HUES6 (cell line): ENCODE measurements around the gene PRPSAP1.

Experiments
- H3K27ac ChIP-seq: 2 replicates; pipeline ENCODE4 v1.7.0; 2013; ENCODE audit warnings: low read depth, mild to moderate bottlenecking, low read length, inconsistent platforms
- H3K27me3 ChIP-seq: 2 replicates; pipeline ENCODE4 v1.6.1; 2013; ENCODE audit warnings: low read length; ENCODE audit not compliant: control insufficient read depth, insufficient read depth
- H3K36me3 ChIP-seq: 2 replicates; pipeline ENCODE4 v1.6.1; 2013; ENCODE audit warnings: low read length; ENCODE audit not compliant: control insufficient read depth, insufficient read depth
- H3K4me1 ChIP-seq: 2 replicates; pipeline ENCODE4 v1.6.1; 2013; ENCODE audit warnings: low read length; ENCODE audit not compliant: control insufficient read depth, insufficient read depth
- H3K4me3 ChIP-seq: 2 replicates; pipeline ENCODE4 v1.5.1; 2013; ENCODE audit warnings: low read depth, low read length
- H3K9ac ChIP-seq: one replicate; pipeline ENCODE4 v1.6.1; 2013; ENCODE audit warnings: mild to moderate bottlenecking, low read length
- H3K9me3 ChIP-seq: 2 replicates; pipeline ENCODE4 v1.6.1; 2013; ENCODE audit warnings: low read depth, low read length; ENCODE audit not compliant: control insufficient read depth, insufficient read depth

The PRPSAP1 gene

DNA sequence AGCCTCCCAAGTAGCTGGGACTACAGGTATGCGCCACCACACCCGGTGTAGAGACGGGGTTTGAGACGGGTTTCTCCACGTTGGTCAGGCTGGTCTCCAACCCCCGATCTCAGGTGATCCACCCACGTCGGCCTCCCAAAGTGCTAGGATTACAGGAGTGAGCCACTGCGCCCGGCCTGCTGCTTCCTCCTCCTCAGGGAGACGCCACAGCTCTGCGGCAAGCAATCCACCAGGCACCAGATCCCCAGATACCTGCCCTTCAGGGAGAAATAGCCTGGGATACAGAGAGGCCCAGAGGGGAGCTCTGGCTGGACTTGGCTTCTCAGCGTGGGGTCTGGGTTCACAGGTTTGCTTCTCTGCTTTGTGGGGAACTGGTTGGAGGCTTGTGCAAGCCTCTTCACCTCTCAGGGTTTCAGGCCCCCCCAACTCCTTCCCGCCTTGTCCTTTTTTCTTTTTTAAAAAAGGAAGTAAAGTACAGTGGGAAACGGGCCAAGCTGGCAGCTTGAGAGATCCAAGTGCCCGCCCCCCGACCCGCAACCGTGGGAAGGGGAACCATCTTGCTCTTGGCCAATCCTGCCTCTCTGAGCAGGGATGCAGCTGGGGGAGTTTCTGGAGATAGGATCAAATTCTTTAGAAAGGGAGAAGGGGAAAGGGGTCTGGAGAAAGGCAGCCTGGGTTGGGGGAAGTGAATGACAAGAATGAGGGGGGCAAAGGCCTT lies 28.1 kb upstream of the PRPSAP1 start:
- Histone ChIP-seq H3K27ac (no peak overlapping the region), H3K4me1 (peaks cover 26% of the 10 kb centered on the region), H3K36me3 (no peaks in the 10 kb centered on the region), H3K4me3 (peak overlapping the region; percentile 72), H3K9me3 (no peaks in the 10 kb centered on the region), H3K27me3 (peaks cover 37% of the 10 kb centered on the region), H3K9ac (no peak overlapping the region)

DNA sequence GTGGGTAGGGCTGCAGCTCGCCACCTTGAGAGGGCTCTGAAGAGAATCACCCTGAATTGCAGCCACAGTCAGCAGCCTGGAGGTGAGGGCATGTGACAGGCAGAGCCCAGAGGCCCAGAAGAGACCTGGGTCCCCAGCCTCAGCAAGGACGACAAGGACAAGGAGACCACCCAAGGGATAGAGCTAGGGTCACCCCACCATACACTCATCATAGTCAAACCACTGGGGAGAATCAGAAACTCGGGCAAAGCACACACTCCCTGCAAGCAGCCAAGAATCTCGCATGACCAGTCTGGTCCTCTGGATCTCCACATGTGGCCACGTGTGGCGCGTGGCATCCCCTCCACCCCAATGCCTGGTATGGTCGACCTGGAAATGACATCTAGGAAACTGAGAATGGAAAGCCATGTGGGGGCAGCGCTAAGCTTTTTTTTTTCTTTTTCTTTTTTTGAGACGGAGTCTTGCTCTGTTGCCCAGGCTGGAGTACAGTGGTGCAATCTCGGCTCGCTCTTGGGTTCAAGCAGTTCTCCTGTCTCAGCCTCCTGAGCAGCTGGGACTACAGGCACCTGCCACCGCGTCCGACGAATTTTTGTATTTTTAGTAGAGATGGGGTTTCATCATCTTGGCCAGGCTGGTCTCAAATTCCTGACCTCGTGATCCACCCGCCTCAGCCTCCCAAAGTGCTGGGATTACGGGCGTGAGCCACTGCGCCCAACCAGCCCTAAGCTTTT lies 26.1 kb upstream of the PRPSAP1 start:
- H3K27me3 ChIP-seq, result peaks cover 22% of the 10 kb centered on the region
- no peak overlapping the region for H3K27ac ChIP-seq
- H3K36me3 ChIP-seq, result no peaks in the 10 kb centered on the region
- H3K4me3 ChIP-seq, result no peak overlapping the region
- no peak overlapping the region for H3K9ac ChIP-seq
- H3K4me1 ChIP-seq, result peaks cover 16% of the 10 kb centered on the region; the same call in 1 of the 2 replicates
- no peaks in the 10 kb centered on the region for H3K9me3 ChIP-seq

- Histone ChIP-seq H3K9me3 (no peaks in the 10 kb centered on the region), H3K36me3 (no peaks in the 10 kb centered on the region), H3K27me3 (peaks cover 16% of the 10 kb centered on the region), H3K4me1 (peaks cover 16% of the 10 kb centered on the region; the same call in 1 of the 2 replicates), H3K4me3 (no peak overlapping the region), H3K27ac (no peak overlapping the region), H3K9ac (no peak overlapping the region)
These were observed 25.5 kb upstream of the PRPSAP1 start for GRCh38 chr17:76379275-76379641.

GRCh38 chr17:76378548-76379274 lies 25.0 kb upstream of the PRPSAP1 start:
- Histone ChIP-seq H3K9ac (no peak overlapping the region), H3K27me3 (peaks cover 11% of the 10 kb centered on the region), H3K9me3 (no peaks in the 10 kb centered on the region), H3K36me3 (no peaks in the 10 kb centered on the region), H3K4me1 (peaks cover 17% of the 10 kb centered on the region; the same call in 1 of the 2 replicates), H3K27ac (no peak overlapping the region), H3K4me3 (no peak overlapping the region)

- Histone ChIP-seq H3K36me3 (no peaks in the 10 kb centered on the region), H3K27ac (no peak overlapping the region), H3K9ac (no peak overlapping the region), H3K27me3 (no peaks in the 10 kb centered on the region), H3K4me1 (peaks cover 13% of the 10 kb centered on the region; the same call in 1 of the 2 replicates), H3K9me3 (no peaks in the 10 kb centered on the region), H3K4me3 (no peak overlapping the region)
These were observed 22.8 kb upstream of the PRPSAP1 start for GRCh38 chr17:76376318-76377133.

GRCh38 chr17:76371656-76372628 lies 18.2 kb upstream of the PRPSAP1 start:
- H3K9me3 ChIP-seq, result no peaks in the 10 kb centered on the region
- no peak overlapping the region for H3K9ac ChIP-seq
- H3K36me3 ChIP-seq, result no peaks in the 10 kb centered on the region
- H3K4me3 ChIP-seq, result no peak overlapping the region
- no peak overlapping the region for H3K27ac ChIP-seq
- H3K27me3 ChIP-seq, result no peaks in the 10 kb centered on the region
- peaks cover 4% of the 10 kb centered on the region; the same call in 1 of the 2 replicates for H3K4me1 ChIP-seq

DNA sequence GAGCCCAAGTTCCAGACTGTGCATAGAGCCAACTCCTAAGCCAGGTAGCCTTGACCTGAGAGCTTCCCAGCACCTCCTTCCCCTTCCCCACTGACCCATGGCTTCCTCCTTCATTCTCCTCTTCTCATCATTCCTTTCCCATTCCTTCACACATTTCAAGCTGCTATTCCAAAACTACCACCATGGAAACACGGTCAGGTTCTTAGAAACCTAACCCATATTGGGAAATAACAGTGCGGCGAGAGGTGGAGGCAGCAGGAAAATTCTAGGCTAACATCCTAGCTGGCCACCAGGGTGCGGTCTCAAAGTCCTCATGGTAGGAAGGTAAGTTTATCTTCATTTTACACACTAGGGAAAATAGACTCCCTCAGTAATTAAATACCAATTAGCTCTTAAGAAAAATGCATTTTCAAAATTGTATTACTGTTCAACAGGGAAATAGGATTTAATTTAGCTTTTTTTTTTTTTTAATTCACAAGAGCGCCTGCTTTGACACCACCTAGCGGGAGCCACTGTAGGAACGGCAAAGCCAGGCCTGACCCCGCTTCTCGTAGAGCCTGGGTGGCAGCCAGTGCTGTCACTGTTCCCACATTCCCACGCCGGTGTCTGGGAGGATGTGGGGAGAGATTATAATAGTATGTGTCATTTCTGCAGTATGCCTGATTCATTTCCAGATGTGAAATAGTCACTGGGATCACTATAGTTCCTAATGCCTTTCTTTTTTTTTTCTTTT lies 16.7 kb upstream of the PRPSAP1 start:
- no peaks in the 10 kb centered on the region for H3K27me3 ChIP-seq
- no peaks in the 10 kb centered on the region for H3K36me3 ChIP-seq
- no peak overlapping the region for H3K4me3 ChIP-seq
- peaks cover 4% of the 10 kb centered on the region; the same call in 1 of the 2 replicates for H3K4me1 ChIP-seq
- H3K9ac ChIP-seq, result no peak overlapping the region
- no peaks in the 10 kb centered on the region for H3K9me3 ChIP-seq
- H3K27ac ChIP-seq, result no peak overlapping the region

DNA sequence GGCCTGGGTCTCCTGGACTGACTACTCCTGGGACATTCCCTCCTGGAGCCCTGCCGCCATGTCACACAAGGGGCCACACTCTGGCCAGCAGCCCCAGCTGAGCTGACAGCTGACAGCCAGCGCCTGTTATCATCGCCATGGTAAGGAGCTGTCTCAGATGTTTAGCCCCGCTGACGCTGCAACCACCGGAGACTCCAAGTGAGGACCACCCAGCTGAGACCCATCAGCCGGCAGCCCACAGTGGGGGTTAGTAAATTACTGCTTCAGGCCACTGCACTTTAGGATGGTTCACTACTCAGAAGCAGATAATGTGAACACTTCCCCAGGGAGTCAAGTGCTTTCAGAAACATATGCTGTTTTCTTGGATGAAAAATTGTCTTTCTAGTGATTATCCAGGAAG lies 16.1 kb upstream of the PRPSAP1 start:
- no peak overlapping the region for H3K4me3 ChIP-seq
- H3K27ac ChIP-seq, result no peak overlapping the region
- no peaks in the 10 kb centered on the region for H3K27me3 ChIP-seq
- H3K36me3 ChIP-seq, result no peaks in the 10 kb centered on the region
- no peaks in the 10 kb centered on the region for H3K9me3 ChIP-seq
- H3K9ac ChIP-seq, result no peak overlapping the region
- H3K4me1 ChIP-seq, result peaks cover 4% of the 10 kb centered on the region; the same call in 1 of the 2 replicates

DNA sequence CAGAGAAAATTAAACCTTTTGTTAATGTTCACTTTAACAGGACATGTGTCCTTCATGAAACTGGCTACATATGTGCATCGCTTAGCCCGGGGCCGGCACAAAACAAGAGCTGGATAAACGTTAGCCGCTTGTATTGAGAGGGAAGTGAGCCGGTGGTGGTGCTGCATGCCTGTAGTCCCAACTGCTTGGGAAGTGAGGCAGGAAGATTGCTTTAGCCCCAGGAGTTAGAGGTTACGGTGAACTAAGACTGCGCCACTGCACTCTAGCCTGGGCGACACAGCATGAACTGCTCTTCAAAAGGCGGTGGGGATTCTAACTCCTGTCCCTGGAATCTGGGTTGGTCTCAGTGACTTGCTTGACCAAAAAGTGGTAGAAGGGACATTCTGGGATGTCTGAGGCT lies 15.7 kb upstream of the PRPSAP1 start:
- no peak overlapping the region for H3K9ac ChIP-seq
- H3K27ac ChIP-seq, result no peak overlapping the region
- no peaks in the 10 kb centered on the region for H3K9me3 ChIP-seq
- no peaks in the 10 kb centered on the region for H3K27me3 ChIP-seq
- H3K4me1 ChIP-seq, result peaks cover 4% of the 10 kb centered on the region; the same call in 1 of the 2 replicates
- no peaks in the 10 kb centered on the region for H3K36me3 ChIP-seq
- no peak overlapping the region for H3K4me3 ChIP-seq
